Astrocyte (in vitro differentiated cells and primary cell): ENCODE measurements around the gene FCRLB. TPM values are rescaled to one million over a fixed set of nuclear protein-coding genes. Genes with fewer than 3 reads are reported as not detected.

Experiments used
- DNase-seq: peaks from one replicate; pipeline ENCODE4 v3.0.0-alpha.2; 2010; ENCODE audit warnings: low read depth
- FAIRE-seq: peaks from 2 replicates; lab custom pipeline; 2011; peaks lifted over from hg19 to GRCh38; lab: Jason Lieb, UNC
- H2AFZ ChIP-seq: 2 replicates; pipeline ENCODE4 v1.6.0; 2012; ENCODE audit warnings: low read depth, low read length, inconsistent platforms
- H3K27ac ChIP-seq: 2 replicates; pipeline ENCODE4 v1.5.1; 2011; ENCODE audit warnings: low read depth, low read length, inconsistent platforms
- H3K27me3 ChIP-seq: 2 replicates; pipeline ENCODE4 v1.6.0; 2011; ENCODE audit warnings: low read length, inconsistent platforms; ENCODE audit not compliant: insufficient read depth
- H3K36me3 ChIP-seq: 2 replicates; pipeline ENCODE4 v1.5.1; 2011; ENCODE audit warnings: low read length, inconsistent platforms; ENCODE audit not compliant: insufficient read depth
- H3K4me1 ChIP-seq: 2 replicates; pipeline ENCODE4 v1.5.1; 2011; ENCODE audit warnings: low read length, inconsistent platforms; ENCODE audit not compliant: insufficient read depth
- H3K4me2 ChIP-seq: 2 replicates; pipeline ENCODE4 v1.6.0; 2012; ENCODE audit warnings: low read length, inconsistent platforms
- H3K4me3 ChIP-seq: 2 replicates; pipeline ENCODE4 v1.5.1; 2011; ENCODE audit warnings: low read depth, mild to moderate bottlenecking, low read length, inconsistent platforms; ENCODE audit not compliant: insufficient read depth
- H3K79me2 ChIP-seq: 2 replicates; pipeline ENCODE4 v1.6.0; 2012; ENCODE audit warnings: mild to moderate bottlenecking, low read length, inconsistent platforms; ENCODE audit not compliant: insufficient read depth
- H3K9ac ChIP-seq: 2 replicates; pipeline ENCODE4 v1.6.0; 2012; ENCODE audit warnings: mild to moderate bottlenecking, low read length, inconsistent platforms
- H3K9me3 ChIP-seq: 2 replicates; pipeline ENCODE4 v1.5.1; 2012; ENCODE audit warnings: low read depth, mild to moderate bottlenecking, low read length, inconsistent platforms; ENCODE audit not compliant: insufficient read depth
- H4K20me1 ChIP-seq: 2 replicates; pipeline ENCODE4 v1.6.0; 2012; ENCODE audit warnings: low read length, inconsistent platforms; ENCODE audit not compliant: insufficient read depth
- H3K27ac Mint-ChIP-seq: one replicate; pipeline ENCODE4 v1.8.0; 2021; ENCODE audit warnings: mild to moderate bottlenecking, mixed read lengths; ENCODE audit not compliant: unreplicated experiment
- H3K27me3 Mint-ChIP-seq: one replicate; pipeline ENCODE4 v1.8.0; 2021; ENCODE audit warnings: low read depth, mixed read lengths; ENCODE audit not compliant: unreplicated experiment
- H3K36me3 Mint-ChIP-seq: one replicate; pipeline ENCODE4 v1.8.0; 2021; ENCODE audit warnings: low read depth, mixed read lengths; ENCODE audit not compliant: unreplicated experiment
- H3K4me1 Mint-ChIP-seq: one replicate; pipeline ENCODE4 v1.8.0; 2021; ENCODE audit warnings: low read depth, mixed read lengths; ENCODE audit not compliant: unreplicated experiment
- H3K4me3 Mint-ChIP-seq: one replicate; pipeline ENCODE4 v1.8.0; 2021; ENCODE audit warnings: mild to moderate bottlenecking, moderate library complexity, mixed read lengths; ENCODE audit not compliant: unreplicated experiment
- H3K9me3 Mint-ChIP-seq: one replicate; pipeline ENCODE4 v1.8.0; 2021; ENCODE audit warnings: mild to moderate bottlenecking, mixed read lengths; ENCODE audit not compliant: unreplicated experiment
- EZH2 ChIP-seq: IDR thresholded peaks from 2 replicates; pipeline ENCODE4 v1.6.1; 2012; ENCODE audit warnings: mild to moderate bottlenecking, low read length, inconsistent platforms; ENCODE audit not compliant: insufficient read depth
- total RNA-seq: library from RNA; stranded (reverse); gene quantifications from 2 replicates; pipeline ENCODE4 v1.2.1, GENCODE V29; 2021
- TF ChIP-seq, protein P1 (sequence below): IDR thresholded peaks from 2 replicates; pipeline ENCODE4 v1.5.1; 2011; ENCODE audit warnings: low read depth, mild to moderate bottlenecking, inconsistent platforms, low read length, moderate library complexity; ENCODE audit not compliant: insufficient read depth

FCRLB gene
- total RNA-seq, 1 donor from 2014 or later, result 0.79 TPM

DNA sequence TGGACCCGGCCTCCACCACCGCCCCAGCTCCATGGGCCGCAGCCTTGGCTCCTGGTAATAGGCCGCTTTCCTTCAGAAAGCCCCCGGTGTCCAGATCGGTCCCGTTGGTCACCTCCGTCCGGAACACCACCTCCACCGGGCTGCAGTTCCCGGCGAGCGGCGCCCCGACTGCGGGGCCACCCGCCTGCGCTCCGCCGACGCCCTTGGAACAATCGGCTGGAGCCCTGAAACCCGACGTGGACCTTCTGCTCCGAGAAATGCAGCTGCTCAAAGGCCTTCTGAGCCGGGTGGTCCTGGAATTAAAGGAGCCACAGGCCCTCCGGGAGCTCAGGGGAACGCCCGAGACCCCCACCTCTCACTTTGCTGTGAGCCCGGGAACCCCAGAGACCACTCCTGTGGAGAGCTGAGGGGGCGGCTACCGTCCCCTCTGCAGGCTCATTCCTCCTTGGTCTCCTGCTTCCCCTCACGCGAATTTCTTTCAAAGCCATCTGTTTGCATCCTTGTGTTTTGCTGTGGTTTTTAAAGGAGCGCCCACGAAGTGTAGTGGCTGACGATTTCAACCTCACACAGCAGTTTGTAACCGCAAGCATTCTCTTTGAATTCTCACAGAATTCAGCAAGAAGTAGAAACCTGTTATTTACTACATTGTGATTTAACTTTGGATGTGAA lies 6.0 kb downstream of the FCRLB start:
- peak overlapping the region; percentile 72 for H3K4me3 ChIP-seq
- no peaks in the 10 kb centered on the region for H3K27me3 ChIP-seq
- peak overlapping the region; percentile 89 for H3K4me3 Mint-ChIP-seq
- no peaks in the 10 kb centered on the region for H3K79me2 ChIP-seq
- H3K27ac Mint-ChIP-seq, result peak overlapping the region; percentile 91
- H2AFZ ChIP-seq, result peak overlapping the region; percentile 85
- H3K27me3 Mint-ChIP-seq, result peaks cover 16% of the 10 kb centered on the region
- peaks cover 20% of the 10 kb centered on the region for H3K4me1 Mint-ChIP-seq
- H3K4me1 ChIP-seq, result peaks cover 22% of the 10 kb centered on the region
- peak overlapping the region; percentile 88 for H3K4me2 ChIP-seq
- peak overlapping the region; percentile 93 for H3K9ac ChIP-seq
- H3K36me3 ChIP-seq, result no peaks in the 10 kb centered on the region
- H3K36me3 Mint-ChIP-seq, result no peaks in the 10 kb centered on the region
- DNase-seq (peak; percentile 90), FAIRE-seq (peak; percentile 5)
- peak overlapping the region; percentile 93 for H3K27ac ChIP-seq
- no peaks in the 10 kb centered on the region for H4K20me1 ChIP-seq
- TF ChIP-seq, protein P1, sequence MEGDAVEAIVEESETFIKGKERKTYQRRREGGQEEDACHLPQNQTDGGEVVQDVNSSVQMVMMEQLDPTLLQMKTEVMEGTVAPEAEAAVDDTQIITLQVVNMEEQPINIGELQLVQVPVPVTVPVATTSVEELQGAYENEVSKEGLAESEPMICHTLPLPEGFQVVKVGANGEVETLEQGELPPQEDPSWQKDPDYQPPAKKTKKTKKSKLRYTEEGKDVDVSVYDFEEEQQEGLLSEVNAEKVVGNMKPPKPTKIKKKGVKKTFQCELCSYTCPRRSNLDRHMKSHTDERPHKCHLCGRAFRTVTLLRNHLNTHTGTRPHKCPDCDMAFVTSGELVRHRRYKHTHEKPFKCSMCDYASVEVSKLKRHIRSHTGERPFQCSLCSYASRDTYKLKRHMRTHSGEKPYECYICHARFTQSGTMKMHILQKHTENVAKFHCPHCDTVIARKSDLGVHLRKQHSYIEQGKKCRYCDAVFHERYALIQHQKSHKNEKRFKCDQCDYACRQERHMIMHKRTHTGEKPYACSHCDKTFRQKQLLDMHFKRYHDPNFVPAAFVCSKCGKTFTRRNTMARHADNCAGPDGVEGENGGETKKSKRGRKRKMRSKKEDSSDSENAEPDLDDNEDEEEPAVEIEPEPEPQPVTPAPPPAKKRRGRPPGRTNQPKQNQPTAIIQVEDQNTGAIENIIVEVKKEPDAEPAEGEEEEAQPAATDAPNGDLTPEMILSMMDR, result no peak
- TF ChIP-seq EZH2, result no peak
- no peaks in the 10 kb centered on the region for H3K9me3 Mint-ChIP-seq
- H3K9me3 ChIP-seq, result no peaks in the 10 kb centered on the region

- H3K36me3 ChIP-seq, result no peaks in the 10 kb centered on the region
- Mint-ChIP-seq H3K27ac (no peak overlapping the region), H3K4me1 (peaks cover 22% of the 10 kb centered on the region), H3K9me3 (no peaks in the 10 kb centered on the region), H3K4me3 (no peak overlapping the region), H3K36me3 (no peaks in the 10 kb centered on the region), H3K27me3 (peaks cover 11% of the 10 kb centered on the region)
- H3K9me3 ChIP-seq, result no peaks in the 10 kb centered on the region
- H3K4me2 ChIP-seq, result no peak overlapping the region
- TF ChIP-seq EZH2, result no peak
- TF ChIP-seq, protein P1, result no peak
- DNase-seq (no peak), FAIRE-seq (no peak)
- H3K79me2 ChIP-seq, result no peaks in the 10 kb centered on the region
- H2AFZ ChIP-seq, result no peak overlapping the region
- no peak overlapping the region for H3K9ac ChIP-seq
- no peak overlapping the region for H3K4me3 ChIP-seq
- H3K4me1 ChIP-seq, result peaks cover 20% of the 10 kb centered on the region
- no peaks in the 10 kb centered on the region for H3K27me3 ChIP-seq
- no peaks in the 10 kb centered on the region for H4K20me1 ChIP-seq
- H3K27ac ChIP-seq, result no peak overlapping the region
Measured at GRCh38 chr1:161728376-161729226, 7.3 kb downstream of the FCRLB start.
